Measurements from ENCODE around the gene NDUFA13.

Gene NDUFA13

DNA sequence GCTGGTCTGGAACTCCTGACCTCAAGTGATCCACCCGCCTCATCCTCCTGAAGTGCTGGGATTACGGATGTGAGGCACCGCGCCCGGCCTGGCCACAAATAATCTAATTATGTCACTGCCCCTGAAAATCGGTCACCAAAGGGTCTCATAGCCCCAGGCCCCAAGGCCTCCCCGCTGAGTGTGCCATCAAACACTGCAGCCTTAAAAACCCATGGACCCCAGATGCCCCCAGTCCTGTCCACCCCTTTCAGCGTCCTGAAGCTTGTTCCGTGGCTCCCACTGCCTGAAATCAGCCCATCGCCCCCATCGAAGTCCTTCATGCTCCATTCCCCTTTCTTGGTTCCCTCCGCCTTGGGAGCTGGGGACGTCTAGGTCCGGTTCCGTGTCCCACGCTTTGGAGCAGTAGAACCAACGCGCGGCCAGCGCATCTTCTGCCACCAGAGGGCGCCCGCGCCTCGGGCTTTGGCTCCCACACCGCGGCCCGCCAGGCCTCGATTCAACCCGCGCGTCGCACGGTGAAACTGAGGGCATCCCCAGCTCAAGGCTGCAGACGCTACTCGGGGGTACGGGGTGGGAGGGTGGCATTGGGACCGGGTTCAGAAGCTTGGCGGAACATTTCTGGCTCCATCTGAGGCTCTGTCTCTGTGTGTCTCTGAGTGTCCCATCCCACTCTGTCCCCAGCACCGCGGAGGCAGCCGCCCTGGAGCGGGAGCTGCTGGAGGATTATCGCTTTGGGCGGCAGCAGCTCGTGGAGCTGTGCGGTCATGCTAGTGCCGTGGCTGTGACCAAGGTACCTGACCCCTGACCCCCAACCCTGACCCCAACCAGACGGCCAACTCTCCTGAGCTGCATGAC is 16.2 kb downstream of the NDUFA13 start:
- peak in 52 of 56 donors; percentile 10 to 91 (median 58) for DNase-seq

DNA sequence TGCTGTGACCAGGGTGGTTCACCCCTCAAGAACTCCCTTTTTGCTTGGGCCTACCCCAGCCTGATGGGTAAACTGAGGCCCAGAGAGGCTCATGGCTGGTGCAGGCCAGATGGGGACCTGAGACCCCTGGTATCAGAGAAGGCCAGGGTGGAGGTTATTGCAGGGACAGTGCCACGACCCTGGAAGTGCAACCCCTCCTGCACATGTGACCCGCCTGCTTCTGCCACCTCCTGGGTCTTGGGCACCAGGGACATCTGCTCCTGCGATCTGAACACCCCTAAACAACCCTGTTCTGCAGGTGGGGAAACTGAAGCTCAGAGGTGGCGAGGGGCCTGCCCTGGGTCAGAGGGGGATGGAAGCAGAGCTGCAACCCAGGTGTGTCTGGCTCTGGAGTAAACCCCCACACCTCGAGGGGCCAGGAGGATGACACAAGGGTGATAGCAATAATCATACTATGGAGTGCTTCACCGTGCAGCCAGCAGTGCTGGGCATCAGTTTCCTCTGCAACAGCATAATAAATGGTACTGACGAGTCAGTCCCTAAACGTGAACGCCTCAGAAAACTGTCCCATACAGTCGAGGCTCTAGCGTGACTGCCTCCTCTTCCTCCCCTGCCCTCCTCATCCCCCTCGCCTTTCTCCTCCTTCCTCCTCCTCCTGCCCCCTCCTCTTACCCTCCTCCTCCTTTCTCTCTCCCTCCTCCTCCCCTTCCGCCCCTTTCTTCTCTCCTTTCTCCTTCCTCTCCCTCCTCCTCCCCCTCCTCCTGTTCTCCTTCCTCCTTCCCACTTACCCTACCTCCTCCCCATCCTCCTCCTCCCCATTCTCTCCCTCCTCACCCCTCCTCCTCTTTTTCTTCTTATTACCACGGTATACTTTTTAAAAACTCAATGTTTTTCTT is 17.0 kb downstream of the NDUFA13 start:
- DNase-seq = no peak

DNA sequence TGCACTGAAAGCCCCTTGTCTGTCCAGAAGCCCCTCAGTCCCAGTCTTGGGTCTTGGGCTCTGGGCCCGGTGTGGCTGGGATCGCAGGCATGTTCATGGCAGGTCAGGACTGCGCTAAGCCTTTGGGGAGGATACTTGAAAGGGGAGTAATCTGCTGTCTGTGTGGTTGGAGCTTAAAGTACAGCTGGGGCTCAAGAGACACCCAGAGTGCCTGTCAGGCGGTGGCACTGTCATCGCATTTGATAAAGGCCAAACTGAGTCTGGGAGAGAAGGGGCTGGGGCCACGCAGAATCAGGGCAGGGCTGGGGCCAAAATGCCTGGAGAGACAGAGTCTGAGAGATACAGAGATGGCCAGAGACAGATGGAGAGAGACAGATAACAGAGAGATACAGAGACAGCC is 17.8 kb downstream of the NDUFA13 start:
- DNase-seq = no peak

DNA sequence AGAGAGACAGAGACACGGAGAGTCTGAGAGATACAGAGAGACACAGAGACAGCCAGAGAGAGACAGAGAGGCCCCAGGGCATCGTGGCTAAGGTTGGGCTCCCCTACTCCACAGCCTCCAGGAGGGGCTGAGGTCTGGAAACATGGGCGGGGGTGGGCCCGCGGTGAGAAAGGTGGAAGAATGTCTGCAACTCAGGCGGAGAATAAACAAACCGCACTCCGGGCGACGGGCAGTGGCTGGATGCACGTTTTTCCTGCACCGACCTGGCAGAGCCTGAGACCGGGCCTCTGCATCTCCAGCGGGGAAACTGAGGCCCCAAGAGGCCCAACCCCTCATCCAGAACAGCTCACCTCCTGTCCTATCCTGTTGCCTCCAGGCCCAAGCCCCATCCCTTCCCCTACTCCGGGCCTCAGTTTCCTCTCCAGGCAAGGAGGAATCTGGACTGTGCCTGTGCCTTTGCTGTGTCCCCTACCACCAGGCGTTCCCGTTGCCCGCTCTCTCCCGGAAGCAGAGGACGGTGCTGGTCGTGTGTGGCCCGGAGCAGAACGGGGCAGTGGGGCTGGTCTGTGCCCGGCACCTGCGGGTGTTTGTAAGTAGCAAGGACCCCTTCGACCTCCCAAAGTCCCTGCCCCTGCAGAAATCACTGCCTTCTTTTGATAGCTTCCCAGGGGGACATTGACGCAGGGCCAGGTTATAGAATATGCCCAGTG is 18.7 kb downstream of the NDUFA13 start:
- DNase-seq = no peak

DNA sequence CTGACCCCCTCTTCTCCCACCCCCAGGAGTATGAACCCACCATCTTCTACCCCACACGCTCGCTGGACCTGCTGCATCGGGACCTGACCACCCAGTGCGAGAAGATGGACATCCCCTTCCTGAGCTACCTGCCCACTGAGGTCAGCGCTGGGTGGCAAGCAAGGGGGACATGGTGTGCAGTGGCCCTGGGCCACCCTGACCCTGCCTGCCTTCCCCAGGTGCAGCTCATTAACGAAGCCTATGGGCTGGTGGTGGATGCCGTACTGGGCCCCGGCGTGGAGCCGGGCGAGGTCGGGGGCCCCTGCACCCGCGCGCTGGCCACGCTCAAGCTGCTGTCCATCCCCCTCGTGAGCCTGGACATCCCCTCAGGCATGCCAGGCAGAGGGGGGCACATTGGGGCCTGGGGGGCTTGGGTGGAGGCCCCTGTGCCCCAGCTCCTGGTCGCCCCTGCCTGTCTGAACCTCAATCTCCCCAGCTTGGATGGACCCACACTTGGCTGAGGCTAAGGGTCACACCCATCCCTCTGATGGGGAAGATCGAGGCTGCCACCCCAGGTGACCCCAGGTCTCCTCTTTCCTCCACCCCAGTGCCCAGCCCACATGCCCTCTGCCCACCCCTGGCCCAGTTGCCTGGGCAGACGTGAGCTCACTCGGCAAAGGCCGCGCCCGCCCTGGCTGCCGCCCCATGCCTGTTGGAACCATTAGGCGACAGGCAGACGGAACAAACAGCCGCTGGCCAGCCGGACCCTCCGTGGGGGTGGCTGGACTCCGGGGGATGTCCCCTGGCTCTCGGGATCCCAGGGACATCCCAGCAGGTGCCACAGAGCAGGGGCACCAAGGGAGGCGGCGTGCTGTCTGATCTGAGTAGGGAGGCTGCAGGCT is 19.5 kb downstream of the NDUFA13 start:
- no peak for DNase-seq

DNA sequence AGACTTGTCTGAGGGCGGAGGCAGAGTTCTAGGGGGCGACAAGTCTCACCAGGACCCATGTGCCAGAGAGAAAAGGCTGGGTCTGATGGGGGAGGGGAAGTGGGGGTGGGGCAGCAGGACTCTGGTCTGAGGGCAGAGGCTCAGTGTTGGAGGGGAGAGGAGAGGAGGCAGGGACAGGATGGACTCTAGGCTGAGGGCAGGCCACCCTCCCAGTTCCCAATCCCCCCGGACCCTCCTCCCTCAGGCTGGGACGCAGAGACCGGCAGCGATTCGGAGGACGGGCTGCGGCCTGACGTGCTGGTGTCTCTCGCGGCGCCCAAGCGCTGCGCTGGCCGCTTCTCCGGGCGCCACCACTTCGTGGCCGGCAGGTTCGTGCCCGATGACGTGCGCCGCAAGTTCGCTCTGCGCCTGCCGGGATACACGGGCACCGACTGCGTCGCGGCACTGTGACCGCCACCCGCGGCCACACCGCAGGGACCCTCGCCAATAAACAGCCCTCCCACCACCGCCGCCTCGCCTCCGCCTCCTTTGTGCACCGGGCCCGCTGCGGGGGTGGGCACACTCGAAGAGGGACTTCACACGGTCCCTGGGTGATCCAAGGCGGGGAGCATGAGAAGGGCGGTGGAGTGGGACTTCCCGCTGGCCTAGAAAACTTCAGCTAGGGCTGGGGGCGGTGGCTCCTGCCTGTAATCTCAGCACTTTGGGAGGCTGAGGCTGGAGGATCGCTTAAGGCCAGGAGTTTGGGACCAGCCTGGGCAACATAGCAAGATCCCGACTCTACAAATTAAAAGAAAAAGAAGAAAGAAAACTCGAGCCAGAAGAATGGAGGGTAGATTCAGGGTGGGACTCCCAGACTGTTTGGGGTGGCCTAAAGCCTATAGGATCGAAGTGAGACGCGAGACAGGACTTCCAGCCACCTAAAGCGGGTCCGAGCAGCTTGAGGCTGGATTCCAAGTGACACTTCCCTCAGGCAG is 21.3 kb downstream of the NDUFA13 start:
- DNase-seq = no peak

DNA sequence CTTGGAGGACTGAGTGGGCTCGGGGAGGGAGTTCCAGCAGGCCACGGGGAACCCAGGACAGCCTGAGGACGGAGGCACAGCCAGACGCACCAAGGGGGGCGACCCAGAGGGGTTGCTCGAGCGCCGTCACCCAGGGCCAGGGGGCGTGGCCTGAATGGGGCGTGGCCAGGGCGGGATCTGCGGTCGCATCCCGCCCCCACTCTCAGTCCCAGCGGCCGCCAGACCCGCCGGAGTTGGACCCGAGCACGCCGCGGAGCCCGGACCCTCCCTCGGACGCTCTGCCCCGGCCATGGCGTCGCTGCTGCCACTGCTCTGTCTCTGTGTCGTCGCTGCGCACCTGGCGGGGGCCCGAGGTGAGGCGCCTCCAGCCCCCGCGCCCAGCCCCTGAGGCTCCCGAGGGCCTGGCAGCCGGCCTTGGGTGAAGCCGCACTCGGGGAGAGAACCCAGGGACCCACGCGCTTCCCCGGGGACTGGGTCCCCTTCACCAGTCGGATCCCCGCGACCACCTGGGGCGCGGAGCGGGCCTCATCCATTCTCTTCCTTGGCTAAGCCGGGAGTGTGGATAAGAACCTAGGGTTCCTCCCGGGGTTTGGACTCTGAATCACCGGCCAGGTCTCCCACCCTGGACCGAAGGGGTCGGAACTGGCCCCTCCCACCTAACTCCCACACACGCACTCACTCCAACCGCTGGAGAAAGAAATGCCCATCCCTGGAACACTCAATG is 22.2 kb downstream of the NDUFA13 start, which contains the start of gene CILP2:
Gene CILP2 (plus strand): TSS at position 205 of the 724 bp plus-strand sequence. CDS start 85 bp downstream, at position 290.
- peak in 6 of 56 donors; percentile 7 to 41 (median 19) for DNase-seq

DNA sequence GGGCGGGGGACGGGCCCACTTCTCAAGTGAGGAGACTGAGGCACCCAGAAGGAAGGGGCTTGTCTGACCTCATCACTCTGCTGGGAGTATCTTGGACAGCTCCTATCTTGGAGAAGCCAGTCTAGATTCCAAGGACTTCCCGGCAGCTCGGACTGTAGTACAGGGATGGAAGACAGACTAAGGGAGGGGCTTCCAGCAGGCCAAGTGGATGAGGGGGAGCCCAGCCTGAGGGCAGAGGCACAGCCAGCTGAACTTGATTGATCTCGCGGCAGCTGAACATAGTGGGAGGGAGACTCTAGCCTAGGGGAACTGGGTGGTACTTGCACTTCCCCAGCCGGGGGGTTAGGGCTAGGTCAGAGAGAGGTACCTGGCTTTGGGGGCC is 22.8 kb downstream of the NDUFA13 start:
- DNase-seq = no peak

DNA sequence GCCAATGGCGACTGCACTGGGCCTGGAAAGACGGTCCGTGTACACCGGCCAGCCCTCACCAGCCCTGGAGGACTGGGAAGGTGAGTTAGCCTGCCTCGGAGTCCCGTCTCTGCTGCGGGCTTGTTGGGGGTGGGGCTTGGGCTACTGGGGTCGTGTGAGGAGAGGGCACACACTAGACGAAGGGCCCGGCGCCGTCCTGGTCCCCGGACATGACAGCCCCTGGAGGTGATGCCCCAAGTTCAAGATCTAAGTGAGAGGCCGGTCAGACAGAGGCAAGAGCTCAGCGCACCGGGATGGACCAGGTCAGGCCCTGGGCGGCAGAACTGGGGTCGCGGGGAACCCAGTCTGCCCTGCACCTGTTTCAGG is 23.7 kb downstream of the NDUFA13 start:
- no peak for DNase-seq

DNA sequence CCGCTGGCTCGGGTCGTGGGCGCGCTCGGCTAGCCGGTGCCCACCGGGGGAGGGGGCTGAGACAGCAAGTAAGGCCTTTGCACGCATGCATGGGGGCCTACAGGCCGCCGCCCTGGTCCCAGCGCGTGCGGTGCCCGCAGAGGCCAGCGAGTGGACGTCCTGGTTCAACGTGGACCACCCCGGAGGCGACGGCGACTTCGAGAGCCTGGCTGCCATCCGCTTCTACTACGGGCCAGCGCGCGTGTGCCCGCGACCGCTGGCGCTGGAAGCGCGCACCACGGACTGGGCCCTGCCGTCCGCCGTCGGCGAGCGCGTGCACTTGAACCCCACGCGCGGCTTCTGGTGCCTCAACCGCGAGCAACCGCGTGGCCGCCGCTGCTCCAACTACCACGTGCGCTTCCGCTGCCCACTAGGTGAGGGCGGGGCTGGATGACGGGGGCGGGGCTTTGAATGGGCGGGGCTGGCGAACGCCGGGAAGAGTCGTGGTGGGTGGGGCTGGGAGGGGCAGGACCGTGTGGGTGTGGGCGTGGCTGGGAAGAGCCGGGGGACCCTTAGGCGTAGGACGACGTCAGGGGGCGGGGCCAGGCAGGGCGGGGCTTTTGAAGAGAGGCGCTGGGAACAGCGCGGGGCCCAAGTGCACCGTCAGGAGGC is 24.2 kb downstream of the NDUFA13 start:
- peak in 20 of 56 donors; percentile 9 to 76 (median 33) for DNase-seq

DNA sequence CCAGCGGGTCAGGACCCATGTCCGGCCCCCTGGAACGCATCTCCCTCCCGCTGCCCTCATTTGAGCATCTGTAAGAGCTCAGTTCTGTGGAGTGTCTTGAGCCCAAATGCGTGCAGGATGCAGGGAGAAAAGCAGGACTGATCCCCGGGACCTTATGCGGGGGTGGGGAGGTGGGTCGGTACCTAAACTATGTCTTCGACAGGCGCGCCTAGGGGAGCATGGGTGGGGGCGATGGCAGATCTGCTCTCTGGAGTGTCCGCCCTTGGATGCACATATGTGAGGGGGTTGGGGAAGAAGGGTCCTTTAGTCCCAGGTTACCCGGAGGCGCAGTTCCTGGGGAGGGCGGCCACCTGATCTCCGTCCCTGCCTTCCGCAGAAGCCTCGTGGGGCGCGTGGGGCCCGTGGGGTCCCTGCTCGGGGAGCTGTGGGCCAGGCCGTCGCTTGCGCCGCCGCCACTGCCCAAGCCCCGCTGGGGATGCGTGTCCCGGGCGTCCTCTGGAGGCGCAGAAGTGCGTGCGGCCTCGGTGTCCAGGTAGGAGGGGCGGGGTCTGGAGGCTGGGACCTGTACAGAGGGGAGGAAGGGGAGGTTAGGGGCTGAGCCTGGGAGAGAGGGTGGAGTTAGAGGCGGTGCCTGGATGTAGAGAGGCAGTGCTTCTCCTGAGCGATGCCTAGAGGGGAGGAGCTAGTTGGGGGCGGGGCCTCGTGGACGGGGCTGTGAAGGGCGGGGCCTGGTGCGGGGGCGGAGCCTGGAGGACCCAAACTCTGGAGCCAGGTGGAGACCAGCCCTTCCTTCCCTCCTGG is 24.9 kb downstream of the NDUFA13 start:
- peak in 7 of 56 donors; percentile 10 to 47 (median 17) for DNase-seq

DNA sequence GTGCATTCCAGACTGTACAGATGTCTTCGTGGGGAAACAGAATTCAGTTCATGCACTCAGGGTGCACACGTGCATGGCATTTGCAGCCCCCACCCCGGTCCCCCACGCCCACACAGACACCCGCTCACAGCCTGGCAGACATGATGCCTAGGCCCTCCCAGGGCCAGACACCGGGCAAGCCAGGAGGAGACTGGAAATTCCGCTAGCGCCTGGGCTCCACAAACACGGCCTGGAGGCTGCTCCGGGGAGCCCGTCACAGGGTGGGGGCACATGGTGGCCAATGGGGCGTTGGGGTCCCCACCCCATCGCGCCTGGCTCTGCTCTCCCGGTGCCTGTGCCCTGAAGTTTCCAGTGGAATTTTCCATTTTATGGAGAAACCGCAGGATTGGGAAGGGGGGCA is 25.6 kb downstream of the NDUFA13 start:
- no peak for DNase-seq

DNA sequence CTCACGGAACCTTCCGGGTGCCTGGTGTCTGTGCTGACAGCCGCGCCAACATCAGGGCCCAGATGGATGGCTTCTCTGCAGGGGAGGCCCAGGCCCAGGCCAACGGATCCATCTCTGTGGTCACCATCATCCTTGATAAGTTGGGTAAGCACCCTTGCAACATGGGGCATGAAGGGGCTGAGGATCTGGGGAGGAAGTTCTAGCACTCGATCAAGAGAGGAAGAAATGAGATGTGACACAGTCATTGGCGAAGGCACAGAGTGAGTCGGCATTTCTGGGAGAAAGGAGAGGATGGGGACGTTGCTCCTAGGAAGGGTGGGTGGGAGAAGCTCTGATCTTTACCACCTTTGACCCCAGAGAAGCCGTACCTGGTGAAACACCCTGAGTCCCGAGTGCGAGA is 26.5 kb downstream of the NDUFA13 start:
- DNase-seq = no peak

DNA sequence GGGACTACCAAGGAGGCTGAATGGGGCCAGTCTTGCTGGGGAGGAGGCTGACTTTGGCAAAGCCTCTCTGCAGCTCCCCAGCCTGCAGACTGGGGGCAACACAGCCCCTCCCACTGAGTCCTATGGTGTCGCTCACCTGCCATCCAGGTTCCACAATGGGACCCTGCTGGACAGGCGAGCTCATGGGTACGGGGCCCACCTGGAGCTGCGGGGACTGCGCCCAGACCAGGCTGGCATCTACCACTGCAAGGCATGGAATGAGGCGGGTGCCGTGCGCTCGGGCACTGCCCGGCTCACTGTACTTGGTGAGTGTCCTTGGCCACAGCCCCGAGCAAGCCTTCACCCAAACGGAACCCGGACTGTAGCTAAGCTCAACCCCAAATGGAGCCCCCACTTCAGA is 27.1 kb downstream of the NDUFA13 start:
- no peak for DNase-seq

DNA sequence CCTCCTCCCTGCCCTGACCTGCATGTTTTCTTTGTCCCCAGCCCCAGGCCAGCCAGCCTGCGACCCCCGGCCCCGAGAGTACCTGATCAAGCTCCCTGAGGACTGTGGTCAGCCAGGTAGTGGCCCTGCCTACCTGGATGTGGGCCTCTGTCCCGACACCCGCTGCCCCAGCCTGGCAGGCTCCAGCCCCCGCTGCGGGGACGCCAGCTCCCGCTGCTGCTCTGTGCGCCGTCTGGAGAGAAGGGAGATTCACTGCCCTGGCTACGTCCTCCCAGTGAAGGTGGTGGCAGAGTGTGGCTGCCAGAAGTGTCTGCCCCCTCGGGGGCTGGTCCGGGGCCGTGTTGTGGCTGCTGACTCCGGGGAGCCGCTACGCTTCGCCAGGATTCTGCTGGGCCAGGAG is 27.6 kb downstream of the NDUFA13 start:
- no peak for DNase-seq

DNA sequence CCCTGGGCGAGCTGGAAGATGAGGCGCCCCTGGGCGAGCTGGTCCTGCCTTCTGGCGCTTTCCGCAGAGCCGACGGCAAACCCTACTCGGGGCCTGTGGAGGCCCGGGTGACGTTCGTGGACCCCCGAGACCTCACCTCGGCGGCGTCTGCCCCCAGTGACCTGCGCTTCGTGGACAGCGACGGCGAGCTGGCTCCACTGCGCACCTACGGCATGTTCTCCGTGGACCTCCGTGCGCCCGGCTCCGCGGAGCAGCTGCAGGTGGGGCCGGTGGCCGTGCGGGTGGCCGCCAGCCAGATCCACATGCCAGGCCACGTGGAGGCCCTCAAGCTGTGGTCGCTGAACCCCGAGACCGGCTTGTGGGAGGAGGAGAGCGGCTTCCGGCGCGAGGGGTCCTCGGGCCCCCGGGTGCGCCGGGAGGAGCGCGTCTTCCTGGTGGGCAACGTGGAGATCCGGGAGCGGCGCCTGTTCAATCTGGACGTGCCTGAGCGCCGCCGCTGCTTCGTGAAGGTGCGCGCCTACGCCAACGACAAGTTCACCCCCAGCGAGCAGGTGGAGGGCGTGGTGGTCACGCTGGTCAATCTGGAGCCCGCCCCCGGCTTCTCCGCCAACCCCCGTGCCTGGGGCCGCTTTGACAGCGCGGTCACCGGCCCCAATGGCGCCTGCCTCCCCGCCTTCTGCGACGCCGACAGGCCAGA is 28.4 kb downstream of the NDUFA13 start:
- no peak for DNase-seq

Measured in amygdala (tissue), 56 donors.